Activated T-helper 17 cell treated with anti-CD3 and anti-CD28 coated beads, Interleukin-2, amount 50 U/mL, for 72 hours (primary cell): Measurements from ENCODE around the gene SHISAL1. TPM values are rescaled to one million over a fixed set of nuclear protein-coding genes. Genes with fewer than 3 reads are reported as not detected.
"Not testable (repeated sequence)": the region's sequence is repeated elsewhere in the genome, so short reads cannot be mapped to it uniquely, and the experiment has no call there.

ENCODE experiments used
- ATAC-seq: fragments of 150-1000 bp; cut with Tn5 transposase; replicated peaks from 2 replicates; pipeline ENCODE4 v1.10.0; 2021; ENCODE audit warnings: mild to moderate bottlenecking, moderate library complexity
- H3K27ac Mint-ChIP-seq: one replicate; pipeline ENCODE4 v1.8.0; 2022; ENCODE audit warnings: mixed read lengths
- H3K27me3 Mint-ChIP-seq: one replicate; pipeline ENCODE4 v1.8.0; 2022; ENCODE audit warnings: mixed read lengths
- H3K36me3 Mint-ChIP-seq: one replicate; pipeline ENCODE4 v1.8.0; 2022; ENCODE audit warnings: low read depth, mild to moderate bottlenecking, mixed read lengths
- H3K4me1 Mint-ChIP-seq: one replicate; pipeline ENCODE4 v1.8.0; 2022; ENCODE audit warnings: mixed read lengths
- H3K4me3 Mint-ChIP-seq: one replicate; pipeline ENCODE4 v1.8.0; 2022; ENCODE audit warnings: mild to moderate bottlenecking, mixed read lengths
- H3K9me3 Mint-ChIP-seq: one replicate; pipeline ENCODE4 v1.8.0; 2022; ENCODE audit warnings: mixed read lengths
- total RNA-seq, 2 donors: library from RNA; stranded (reverse); gene quantifications; one replicate each; pipeline ENCODE4 v1.2.3, GENCODE V29; 2022

SHISAL1 gene
- total RNA-seq, 2 donors from 2014 or later, result not detected

DNA sequence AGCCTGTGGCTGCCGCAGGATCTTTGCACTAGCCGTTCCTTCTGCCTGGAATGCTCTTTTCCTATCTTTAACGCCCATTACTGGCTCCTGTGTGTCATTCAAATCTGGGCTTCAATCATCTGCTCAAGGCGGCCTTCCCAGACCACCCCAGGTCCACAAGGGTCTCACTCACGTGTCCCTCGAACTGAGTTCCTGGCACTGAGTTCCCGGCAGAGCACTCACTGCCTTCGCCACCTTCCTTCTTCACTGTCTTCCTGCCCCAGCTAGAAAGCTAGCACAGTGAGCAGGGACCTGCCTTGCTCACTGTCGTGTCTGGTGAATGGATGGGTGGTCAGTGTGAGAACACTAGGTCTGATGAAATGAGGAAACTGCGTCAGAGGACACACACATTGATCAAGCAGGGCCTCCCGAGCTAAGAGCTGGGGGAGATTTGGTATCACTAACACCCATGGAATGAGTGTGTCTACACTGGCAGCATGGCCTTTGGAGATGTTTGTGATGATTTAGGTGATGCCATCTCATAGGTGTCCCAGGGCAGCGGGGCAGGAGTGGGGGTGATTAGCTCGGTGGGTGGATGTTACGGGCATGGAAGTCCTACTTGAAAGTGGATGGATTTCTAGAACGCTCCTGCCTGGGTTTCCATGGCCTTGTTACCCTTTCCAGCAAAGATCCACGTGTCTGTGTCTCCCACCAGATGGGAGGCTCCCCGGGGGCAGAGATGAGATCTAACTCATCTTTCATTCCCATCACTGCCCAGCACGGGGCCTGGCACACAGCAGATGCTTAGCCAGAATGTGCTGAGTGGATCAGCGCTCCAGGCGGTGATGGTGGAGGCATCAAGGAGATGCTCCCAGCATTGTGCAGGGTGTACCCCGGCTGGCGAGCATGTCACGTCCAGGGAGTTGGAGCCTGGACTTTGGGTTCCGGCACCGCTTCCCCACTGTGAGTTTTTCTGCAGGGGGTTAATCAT, 64.5 kb downstream of the SHISAL1 start:
- Mint-ChIP-seq H3K9me3 (peaks cover 10% of the 10 kb centered on the region), H3K4me3 (no peak overlapping the region), H3K27me3 (peaks cover 31% of the 10 kb centered on the region), H3K27ac (no peak overlapping the region), H3K4me1 (no peaks in the 10 kb centered on the region), H3K36me3 (no peaks in the 10 kb centered on the region)
- no peak for ATAC-seq

DNA sequence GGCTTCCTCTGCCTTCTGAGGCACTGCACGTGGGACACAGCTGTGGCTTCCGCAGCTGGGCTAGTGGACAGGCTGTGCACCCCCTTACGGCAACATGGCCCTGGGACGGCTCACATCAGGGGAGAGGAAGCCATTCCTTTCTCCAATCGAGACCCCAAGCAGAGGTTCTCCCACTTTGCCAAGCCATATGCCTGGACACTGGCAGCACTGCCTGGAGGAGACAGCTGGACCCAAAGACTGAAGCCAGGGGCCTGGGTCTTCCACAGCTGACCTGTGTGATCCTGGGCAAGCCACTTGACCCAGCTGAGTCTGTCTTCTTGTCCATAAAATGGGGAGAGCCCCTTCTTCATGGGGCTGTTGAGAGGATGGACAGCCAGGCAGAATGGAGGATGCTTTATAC, 65.4 kb downstream of the SHISAL1 start:
- no peak overlapping the region for H3K27ac Mint-ChIP-seq
- H3K9me3 Mint-ChIP-seq, result peaks cover 10% of the 10 kb centered on the region
- H3K27me3 Mint-ChIP-seq, result peaks cover 36% of the 10 kb centered on the region
- no peaks in the 10 kb centered on the region for H3K4me1 Mint-ChIP-seq
- no peak for ATAC-seq
- no peak overlapping the region for H3K4me3 Mint-ChIP-seq
- no peaks in the 10 kb centered on the region for H3K36me3 Mint-ChIP-seq

DNA sequence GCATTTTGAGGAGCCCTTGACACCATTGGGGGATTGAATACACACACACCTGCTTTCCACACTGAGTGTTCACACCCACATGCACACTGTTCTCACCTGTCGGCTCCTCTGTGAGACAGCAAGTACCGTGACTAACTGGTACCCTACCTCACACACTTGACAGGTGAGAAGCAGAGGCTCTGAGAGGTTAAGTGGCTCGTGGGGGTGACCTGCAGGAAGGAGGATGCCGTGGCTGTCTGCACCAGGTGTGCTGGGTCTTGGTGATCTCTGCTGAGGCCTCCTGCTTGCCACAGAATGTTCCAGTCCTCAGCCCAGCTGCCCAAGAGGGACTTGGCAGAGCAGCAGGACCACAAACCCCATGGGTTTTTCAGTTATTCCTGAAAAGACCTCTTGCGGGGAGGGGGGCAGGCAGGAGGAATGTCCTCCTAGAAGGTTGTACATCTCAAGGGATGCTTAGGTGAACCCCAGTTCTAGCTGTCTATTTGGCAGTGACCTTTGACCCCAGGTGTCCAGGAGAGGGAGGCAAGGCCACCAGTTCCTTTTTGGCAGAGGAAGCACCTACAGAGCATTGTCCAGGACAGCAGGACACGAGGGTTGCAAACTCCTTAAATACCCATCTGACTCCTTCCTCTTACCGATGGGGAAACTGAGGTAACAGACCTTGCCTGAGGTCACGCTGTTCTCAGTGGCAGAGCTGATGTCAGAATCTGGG, 66.0 kb downstream of the SHISAL1 start:
- Mint-ChIP-seq H3K27ac (no peak overlapping the region), H3K4me1 (no peaks in the 10 kb centered on the region), H3K9me3 (peaks cover 10% of the 10 kb centered on the region), H3K27me3 (peaks cover 41% of the 10 kb centered on the region), H3K36me3 (no peaks in the 10 kb centered on the region), H3K4me3 (no peak overlapping the region)
- no peak for ATAC-seq

DNA sequence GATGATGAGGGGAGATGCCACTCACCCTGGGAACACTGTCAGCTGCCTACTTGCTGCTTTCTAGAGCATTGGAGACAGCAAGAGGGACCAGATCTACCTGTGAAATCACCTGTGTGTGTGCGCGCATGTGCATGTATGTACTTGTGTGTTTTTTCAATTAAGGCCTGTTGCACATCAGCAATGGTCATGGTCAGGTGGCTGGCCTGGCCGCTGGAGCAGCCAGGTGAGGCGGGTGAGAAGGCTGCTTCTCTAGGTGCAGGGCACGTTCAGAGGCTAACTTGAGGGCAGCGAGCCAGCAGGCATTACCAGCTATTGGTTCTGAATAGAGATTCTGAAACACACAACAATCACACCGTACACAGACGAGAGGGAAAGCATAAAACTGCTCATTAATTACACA, 66.9 kb downstream of the SHISAL1 start:
- no peaks in the 10 kb centered on the region for H3K36me3 Mint-ChIP-seq
- peaks cover 10% of the 10 kb centered on the region for H3K9me3 Mint-ChIP-seq
- H3K27me3 Mint-ChIP-seq, result peaks cover 46% of the 10 kb centered on the region
- ATAC-seq, result no peak
- no peaks in the 10 kb centered on the region for H3K4me1 Mint-ChIP-seq
- no peak overlapping the region for H3K4me3 Mint-ChIP-seq
- H3K27ac Mint-ChIP-seq, result no peak overlapping the region

DNA sequence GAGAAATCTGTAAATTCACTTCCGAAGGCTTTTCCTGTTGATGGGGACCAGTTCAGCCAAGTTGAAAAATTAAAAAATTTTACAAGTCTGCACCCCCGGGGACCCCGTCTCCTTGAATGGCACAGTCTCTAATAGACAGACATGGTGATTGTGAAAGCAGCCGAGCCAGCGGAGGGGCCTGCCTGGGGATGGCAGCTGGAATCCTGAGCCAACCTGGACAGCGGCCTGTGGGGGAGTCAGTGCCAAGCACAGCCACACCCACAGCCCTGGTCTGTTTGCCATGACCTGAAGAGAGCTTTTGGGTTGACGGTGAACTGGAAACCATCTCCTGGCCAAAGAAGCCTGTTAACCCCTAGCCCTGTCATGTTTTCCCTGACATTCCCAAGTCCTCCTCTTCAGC, 67.3 kb downstream of the SHISAL1 start:
- Mint-ChIP-seq H3K9me3 (peaks cover 10% of the 10 kb centered on the region), H3K27me3 (peaks cover 44% of the 10 kb centered on the region), H3K4me3 (no peak overlapping the region), H3K27ac (no peak overlapping the region), H3K4me1 (no peaks in the 10 kb centered on the region), H3K36me3 (no peaks in the 10 kb centered on the region)
- no peak for ATAC-seq

DNA sequence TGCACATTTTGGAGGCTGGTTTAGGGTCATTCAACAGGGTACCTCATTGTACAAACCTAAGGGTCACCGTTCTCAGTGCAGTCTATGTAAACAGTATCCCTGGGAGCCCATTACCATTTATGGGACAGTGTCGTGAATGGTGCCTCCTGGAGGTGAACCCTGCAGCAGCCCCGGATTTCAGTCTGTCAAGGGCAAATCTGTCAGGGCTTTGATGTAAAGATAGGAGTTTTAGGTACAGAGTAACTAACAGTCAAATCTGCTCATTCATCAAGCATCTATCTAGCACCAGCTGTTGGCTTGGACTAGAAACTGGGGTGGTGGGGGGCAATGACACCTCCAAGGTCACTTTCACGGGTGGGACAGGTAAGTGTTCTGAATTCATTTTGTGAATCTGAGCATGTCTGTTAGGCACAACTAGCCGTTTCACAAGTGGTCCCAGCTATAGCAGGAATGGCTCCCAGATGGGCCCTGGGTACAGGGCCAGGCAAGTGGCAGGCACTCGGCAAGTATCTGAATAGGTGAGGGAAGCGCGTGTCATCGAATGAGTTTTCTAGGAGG, 68.4 kb downstream of the SHISAL1 start:
- no peak overlapping the region for H3K27ac Mint-ChIP-seq
- no peaks in the 10 kb centered on the region for H3K36me3 Mint-ChIP-seq
- no peaks in the 10 kb centered on the region for H3K4me1 Mint-ChIP-seq
- ATAC-seq, result no peak
- H3K4me3 Mint-ChIP-seq, result no peak overlapping the region
- peaks cover 36% of the 10 kb centered on the region for H3K27me3 Mint-ChIP-seq
- no peaks in the 10 kb centered on the region for H3K9me3 Mint-ChIP-seq

DNA sequence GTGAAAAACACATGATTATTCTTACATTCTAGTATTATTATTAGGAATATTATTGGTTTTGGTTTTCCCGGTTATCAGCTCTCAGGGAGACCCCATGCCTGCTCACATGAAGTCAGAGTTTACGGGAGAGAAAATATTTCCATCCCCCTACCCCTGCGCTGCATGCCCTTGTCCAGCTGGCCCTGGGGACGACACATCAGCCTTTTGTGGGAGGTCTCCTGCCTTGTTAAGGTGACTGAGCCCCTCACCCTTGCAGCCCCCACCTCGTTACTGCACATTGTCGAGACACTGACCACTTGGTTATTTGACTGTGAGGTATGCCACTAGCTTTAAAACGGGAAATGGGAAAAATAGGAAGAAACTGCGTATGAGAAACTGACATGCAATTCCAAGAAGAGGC, 69.0 kb downstream of the SHISAL1 start:
- ATAC-seq, result no peak
- Mint-ChIP-seq H3K4me3 (no peak overlapping the region), H3K4me1 (no peaks in the 10 kb centered on the region), H3K27ac (no peak overlapping the region), H3K9me3 (no peaks in the 10 kb centered on the region), H3K27me3 (peaks cover 39% of the 10 kb centered on the region), H3K36me3 (no peaks in the 10 kb centered on the region)

DNA sequence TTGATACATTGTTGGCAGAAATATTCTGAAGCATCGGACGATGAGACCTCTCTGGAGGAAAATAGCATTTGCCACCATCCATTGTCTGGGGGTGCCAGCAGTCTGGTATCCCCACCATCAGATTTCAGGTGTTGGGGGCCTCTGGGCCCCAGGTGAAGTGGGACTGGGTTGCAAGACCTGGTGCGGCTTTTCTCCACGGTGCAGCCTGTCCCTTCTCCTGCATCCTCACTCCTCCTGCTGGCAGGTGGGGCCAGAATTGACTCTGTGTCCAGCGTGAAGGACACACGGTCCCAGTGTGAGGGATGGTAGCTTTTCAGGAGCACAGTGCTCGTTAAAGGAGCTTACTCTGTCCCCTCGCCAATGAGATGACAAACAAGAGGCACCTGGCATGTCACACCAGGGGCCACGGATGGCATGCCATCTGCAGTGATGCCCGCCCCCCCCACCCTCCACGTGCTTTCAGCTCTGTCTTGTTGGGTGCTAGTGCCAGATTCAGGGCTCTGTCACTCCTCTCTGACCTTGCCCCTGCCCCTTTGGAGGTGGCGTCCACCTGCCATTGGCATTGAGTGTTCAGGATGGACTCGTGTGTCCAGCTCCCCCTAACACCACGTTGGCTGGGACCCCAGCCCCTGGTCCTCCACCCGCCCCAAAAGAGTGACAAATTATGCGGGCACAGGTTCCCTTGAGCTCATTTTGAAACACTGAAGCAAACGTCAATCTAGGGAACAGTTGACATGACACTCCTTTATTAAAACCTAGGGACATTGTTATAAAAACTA, 69.6 kb downstream of the SHISAL1 start:
- Mint-ChIP-seq H3K4me1 (no peaks in the 10 kb centered on the region), H3K36me3 (no peaks in the 10 kb centered on the region), H3K27me3 (peaks cover 39% of the 10 kb centered on the region), H3K9me3 (no peaks in the 10 kb centered on the region), H3K27ac (no peak overlapping the region), H3K4me3 (no peak overlapping the region)
- no peak for ATAC-seq

DNA sequence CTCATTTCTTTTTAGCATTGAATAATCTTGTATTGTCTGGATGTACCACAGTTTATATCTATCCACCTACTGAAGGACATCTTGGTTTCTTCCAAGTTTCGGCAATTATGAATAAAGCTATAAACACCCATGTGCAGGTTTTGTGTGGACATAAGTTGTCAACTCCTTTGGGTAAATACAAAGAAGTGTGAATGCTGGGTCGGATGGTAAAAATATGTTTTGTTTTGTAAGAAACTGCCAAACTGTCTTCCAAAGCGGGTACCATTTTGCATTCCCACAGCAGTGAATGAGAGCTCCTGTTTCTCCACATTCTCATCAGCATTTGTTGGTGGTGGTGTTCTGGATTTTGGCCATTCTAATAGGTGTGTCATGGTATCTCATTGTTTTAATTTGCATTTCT, 71.6 kb downstream of the SHISAL1 start:
- not testable (repeated sequence) for H3K27ac Mint-ChIP-seq, ATAC-seq, H3K4me1 Mint-ChIP-seq, H3K36me3 Mint-ChIP-seq, H3K4me3 Mint-ChIP-seq, H3K9me3 Mint-ChIP-seq
- peaks cover 46% of the 10 kb centered on the region for H3K27me3 Mint-ChIP-seq

DNA sequence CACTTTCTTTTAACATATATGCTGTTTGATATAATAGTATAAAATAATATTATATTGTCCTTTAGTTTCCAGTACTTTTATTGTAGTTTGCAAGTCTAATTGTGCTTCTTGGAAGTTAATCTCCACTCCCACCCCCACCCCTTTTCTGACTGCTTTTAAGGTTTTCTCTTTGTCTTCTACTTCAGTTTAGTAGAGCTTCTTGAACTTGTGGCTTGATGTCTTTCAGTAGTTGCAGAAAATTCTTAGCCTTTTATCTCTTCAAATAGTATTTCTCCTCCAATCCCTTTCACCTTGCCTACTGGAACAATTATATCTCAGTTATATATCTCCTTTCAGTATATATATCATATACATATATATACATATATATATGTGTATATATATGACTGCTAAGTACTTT, 75.5 kb downstream of the SHISAL1 start:
- H3K4me3 Mint-ChIP-seq, result no peak overlapping the region
- ATAC-seq, result no peak
- no peaks in the 10 kb centered on the region for H3K36me3 Mint-ChIP-seq
- H3K4me1 Mint-ChIP-seq, result no peaks in the 10 kb centered on the region
- H3K27me3 Mint-ChIP-seq, result peaks cover 23% of the 10 kb centered on the region
- H3K27ac Mint-ChIP-seq, result no peak overlapping the region
- H3K9me3 Mint-ChIP-seq, result no peaks in the 10 kb centered on the region

DNA sequence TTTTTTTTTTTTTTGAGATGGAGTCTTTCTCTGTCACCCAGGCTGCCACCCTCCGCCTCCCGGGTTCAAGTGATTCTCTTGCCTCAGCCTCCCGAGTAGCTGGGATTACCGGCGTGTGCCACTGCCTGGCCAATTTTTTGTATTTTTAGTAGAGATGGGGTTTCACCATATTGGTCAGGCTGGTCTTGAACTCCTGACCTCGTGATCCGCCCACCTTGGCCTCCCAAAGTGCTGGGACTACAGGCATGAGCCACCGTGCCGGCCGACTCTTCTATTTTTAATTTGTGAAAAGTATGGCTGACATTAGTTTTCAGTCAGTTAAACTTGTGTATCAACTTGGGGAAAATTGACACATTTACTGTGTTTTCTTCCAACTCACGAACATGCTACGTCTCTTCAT, 78.4 kb downstream of the SHISAL1 start:
- peaks cover 14% of the 10 kb centered on the region for H3K27me3 Mint-ChIP-seq
- not testable (repeated sequence) for H3K4me1 Mint-ChIP-seq, H3K36me3 Mint-ChIP-seq, H3K27ac Mint-ChIP-seq, ATAC-seq, H3K9me3 Mint-ChIP-seq, H3K4me3 Mint-ChIP-seq

DNA sequence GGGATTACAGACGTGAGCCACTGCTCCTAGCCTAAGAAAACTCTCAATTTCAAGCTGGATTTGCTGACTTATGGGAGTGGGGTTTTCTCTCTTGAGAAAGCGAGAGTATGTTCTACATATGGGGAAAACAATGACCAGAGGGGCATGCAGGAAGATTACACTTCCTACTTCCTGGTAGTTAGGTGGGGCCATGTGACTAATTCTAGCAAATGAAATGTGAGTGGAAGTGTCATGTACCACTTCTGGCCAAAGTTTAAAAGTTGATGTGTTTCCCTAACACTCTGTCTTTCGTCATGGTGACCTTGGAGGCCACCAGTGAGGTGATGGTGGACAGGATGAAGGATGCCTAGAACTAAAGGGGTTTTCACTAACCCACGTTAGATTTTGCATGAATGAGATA, 81.5 kb downstream of the SHISAL1 start:
- no peaks in the 10 kb centered on the region for H3K36me3 Mint-ChIP-seq
- H3K27ac Mint-ChIP-seq, result no peak overlapping the region
- no peak for ATAC-seq
- no peak overlapping the region for H3K4me3 Mint-ChIP-seq
- H3K4me1 Mint-ChIP-seq, result no peaks in the 10 kb centered on the region
- H3K27me3 Mint-ChIP-seq, result peaks cover 13% of the 10 kb centered on the region
- peaks cover 3% of the 10 kb centered on the region for H3K9me3 Mint-ChIP-seq

DNA sequence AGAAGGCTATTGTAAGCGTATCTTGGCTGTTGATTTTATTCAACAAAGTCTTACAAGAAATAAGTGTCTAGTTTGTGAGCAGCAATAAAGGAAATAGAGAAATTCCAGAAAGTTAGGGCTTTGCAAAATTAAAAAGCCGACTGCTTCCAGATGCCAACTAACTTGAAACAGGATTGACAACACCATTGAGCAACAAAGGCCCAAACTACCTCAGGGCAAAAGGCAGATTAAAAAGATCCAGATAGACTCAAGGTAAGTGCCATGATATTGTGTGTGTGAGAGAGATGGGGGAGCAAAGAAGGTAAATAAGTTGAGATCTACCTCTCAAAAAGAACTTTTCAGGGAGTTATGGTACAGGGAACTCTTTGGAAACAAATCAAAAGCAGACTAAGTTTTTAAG, 82.9 kb downstream of the SHISAL1 start:
- Mint-ChIP-seq H3K36me3 (no peaks in the 10 kb centered on the region), H3K27me3 (peaks cover 25% of the 10 kb centered on the region), H3K4me3 (no peak overlapping the region), H3K4me1 (no peaks in the 10 kb centered on the region), H3K27ac (no peak overlapping the region), H3K9me3 (peaks cover 3% of the 10 kb centered on the region)
- no peak for ATAC-seq

DNA sequence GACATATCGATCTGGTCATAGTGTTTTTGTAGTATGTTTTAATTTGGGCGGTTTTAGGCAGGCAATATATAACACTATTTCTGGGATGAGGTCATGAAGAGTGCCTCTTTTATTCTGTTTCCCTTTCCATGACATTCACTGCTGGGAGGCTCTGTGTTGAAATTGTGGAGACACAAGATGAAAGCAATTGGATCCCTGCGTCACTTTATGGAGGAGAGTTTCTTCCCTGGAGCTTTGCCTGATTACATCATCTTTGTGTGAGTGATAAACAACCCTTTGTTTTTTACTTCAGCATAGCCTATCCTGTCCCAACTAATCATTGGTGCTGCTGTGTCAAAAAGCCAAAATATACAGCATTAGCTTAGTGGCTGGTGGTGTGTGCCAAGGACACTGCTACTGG, 83.4 kb downstream of the SHISAL1 start:
- H3K27me3 Mint-ChIP-seq, result peaks cover 25% of the 10 kb centered on the region
- H3K9me3 Mint-ChIP-seq, result peaks cover 3% of the 10 kb centered on the region
- H3K36me3 Mint-ChIP-seq, result no peaks in the 10 kb centered on the region
- no peaks in the 10 kb centered on the region for H3K4me1 Mint-ChIP-seq
- H3K4me3 Mint-ChIP-seq, result no peak overlapping the region
- no peak for ATAC-seq
- H3K27ac Mint-ChIP-seq, result no peak overlapping the region
